ENCODE measurements around the gene CA14. TPM values are rescaled to one million over a fixed set of nuclear protein-coding genes. Genes with fewer than 3 reads are reported as not detected.

CA14 gene
- total RNA-seq, 2 experiments from 2014 or later = not detected

GRCh38 chr1:150224983-150225382 is 32.6 kb upstream of the CA14 start:
- peaks cover 70% of the 10 kb centered on the region for H3K36me3 ChIP-seq (ENCODE audit: insufficient read depth, low read length)
- H3K4me3 Mint-ChIP-seq = no peak overlapping the region
- ATAC-seq (ENCODE audit: poor library complexity) (no peak), DNase-seq (no peak)
- no peak for TF ChIP-seq CTCF (IDR thresholded peaks at IDR 0.05)
- peaks cover 74% of the 10 kb centered on the region for H3K36me3 Mint-ChIP-seq (ENCODE audit: low read depth)
- ChIA-PET CTCF (interaction anchor here (0.7 kb wide), 1 partner anchor 9 kb away, joined by 3 read pairs; no protein-coding TSS in a partner anchor), POLR2A (interaction anchor here (1.0 to 1.5 kb wide), 2 partner anchors 9 to 243 kb away, joined by 3 to 7 read pairs; no protein-coding TSS in a partner anchor)
- H3K27me3 ChIP-seq (ENCODE audit: control insufficient read depth in 1 of 2, insufficient read depth in 2 of 2, low read length in 2 of 2) = no peaks in the 10 kb centered on the region
- no peak overlapping the region for H3K27ac Mint-ChIP-seq
- no peaks in the 10 kb centered on the region for H3K27me3 Mint-ChIP-seq
- H3K9me3 Mint-ChIP-seq = no peaks in the 10 kb centered on the region
- H3K27ac ChIP-seq (ENCODE audit: low read depth in 1 of 2, low read length in 2 of 2) = no peak overlapping the region
- no peak overlapping the region for H3K4me3 ChIP-seq (ENCODE audit: low read length)
- no peaks in the 10 kb centered on the region for H3K4me1 Mint-ChIP-seq (ENCODE audit: low read depth)
- intact Hi-C loops (cut with DNase I, micrococcal nuclease) = no loop called here
- H3K9me3 ChIP-seq (ENCODE audit: control insufficient read depth in 1 of 2, insufficient read depth in 1 of 2, low read length in 2 of 2) = no peaks in the 10 kb centered on the region
- peaks cover 3% of the 10 kb centered on the region for H3K4me1 ChIP-seq (ENCODE audit: insufficient read depth, low read length)

DNA sequence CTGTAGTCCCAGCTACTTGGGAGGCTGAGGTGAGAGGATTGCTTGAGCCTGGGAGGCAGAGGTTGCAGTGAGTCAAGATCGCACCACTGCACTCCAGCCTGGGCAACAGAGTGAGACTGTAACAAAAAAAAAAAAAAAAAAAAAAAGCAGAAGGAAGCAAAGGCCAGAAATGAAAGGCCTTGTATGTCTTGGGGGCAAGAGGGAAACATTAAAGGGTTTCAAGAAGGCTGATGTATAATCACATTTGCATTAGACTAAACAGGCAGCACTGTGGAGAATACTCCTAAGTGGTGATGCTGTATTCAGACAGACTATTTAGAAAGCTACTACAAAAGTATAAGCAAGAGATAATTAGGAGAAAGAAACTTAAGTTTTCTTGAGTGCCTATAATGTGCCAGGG is 32.0 kb upstream of the CA14 start:
- CTCF ChIA-PET = interaction anchor here (0.6 kb wide), 1 partner anchor 101 kb away, joined by 3 read pairs; no protein-coding TSS in a partner anchor
- H3K4me1 Mint-ChIP-seq (ENCODE audit: low read depth) = no peaks in the 10 kb centered on the region
- no peak overlapping the region for H3K4me3 Mint-ChIP-seq

DNA sequence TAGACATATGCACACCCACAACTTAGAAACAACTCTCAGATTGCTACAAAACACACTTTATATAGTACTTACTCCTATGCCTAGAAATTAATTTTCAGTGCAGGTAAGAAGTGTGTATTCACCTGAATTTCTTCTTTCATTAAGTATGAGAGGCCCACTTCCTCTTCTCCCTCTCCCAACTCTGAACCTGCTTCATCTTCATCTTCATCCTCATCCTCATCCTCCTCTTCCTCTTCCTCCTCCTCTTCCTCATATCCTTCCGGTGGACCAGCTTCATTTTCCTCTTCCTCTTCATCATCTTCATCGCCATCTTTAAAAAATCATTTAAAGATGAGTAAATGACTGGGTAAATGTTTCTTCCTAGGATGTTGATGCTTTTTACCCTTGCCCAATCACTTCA is 31.1 kb upstream of the CA14 start:
- CTCF ChIA-PET = interaction anchor here (0.6 kb wide), 1 partner anchor 102 kb away, joined by 3 read pairs; no protein-coding TSS in a partner anchor
- TF ChIP-seq CTCF (IDR thresholded peaks at IDR 0.05) = no peak
- H3K4me3 Mint-ChIP-seq = no peak overlapping the region

More for the DNA sequence above, 32.0 kb upstream of the CA14 start:
- no peaks in the 10 kb centered on the region for H3K9me3 Mint-ChIP-seq
- Histone ChIP-seq H3K27ac (ENCODE audit: low read depth in 1 of 2, low read length in 2 of 2) (no peak overlapping the region), H3K9me3 (ENCODE audit: control insufficient read depth in 1 of 2, insufficient read depth in 1 of 2, low read length in 2 of 2) (no peaks in the 10 kb centered on the region), H3K4me3 (ENCODE audit: low read length) (no peak overlapping the region), H3K4me1 (ENCODE audit: insufficient read depth, low read length) (peaks cover 3% of the 10 kb centered on the region), H3K36me3 (ENCODE audit: insufficient read depth, low read length) (peaks cover 71% of the 10 kb centered on the region), H3K27me3 (ENCODE audit: control insufficient read depth in 1 of 2, insufficient read depth in 2 of 2, low read length in 2 of 2) (no peaks in the 10 kb centered on the region)
- H3K27ac Mint-ChIP-seq = no peak overlapping the region
- H3K36me3 Mint-ChIP-seq (ENCODE audit: low read depth) = peaks cover 74% of the 10 kb centered on the region
- TF ChIP-seq CTCF (IDR thresholded peaks at IDR 0.05) = no peak
- DNase-seq = no peak
- no peak for ATAC-seq (ENCODE audit: poor library complexity)
- intact Hi-C loops (cut with DNase I, micrococcal nuclease) = no loop called here
- POLR2A ChIA-PET = interaction anchor here (1.0 kb wide), 1 partner anchor 242 kb away, joined by 3 read pairs; no protein-coding TSS in a partner anchor
- H3K27me3 Mint-ChIP-seq = no peaks in the 10 kb centered on the region

More for the DNA sequence above, 31.1 kb upstream of the CA14 start:
- Mint-ChIP-seq H3K9me3 (no peaks in the 10 kb centered on the region), H3K27me3 (no peaks in the 10 kb centered on the region), H3K27ac (no peak overlapping the region), H3K4me1 (ENCODE audit: low read depth) (no peaks in the 10 kb centered on the region), H3K36me3 (ENCODE audit: low read depth) (peaks cover 78% of the 10 kb centered on the region)
- Histone ChIP-seq H3K27ac (ENCODE audit: low read depth in 1 of 2, low read length in 2 of 2) (no peak overlapping the region), H3K36me3 (ENCODE audit: insufficient read depth, low read length) (peaks cover 70% of the 10 kb centered on the region), H3K4me3 (ENCODE audit: low read length) (no peak overlapping the region), H3K9me3 (ENCODE audit: control insufficient read depth in 1 of 2, insufficient read depth in 1 of 2, low read length in 2 of 2) (no peaks in the 10 kb centered on the region), H3K27me3 (ENCODE audit: control insufficient read depth in 1 of 2, insufficient read depth in 2 of 2, low read length in 2 of 2) (no peaks in the 10 kb centered on the region), H3K4me1 (ENCODE audit: insufficient read depth, low read length) (peaks cover 3% of the 10 kb centered on the region)
- POLR2A ChIA-PET = no interaction called here
- intact Hi-C loops (cut with DNase I, micrococcal nuclease) = no loop called here
- no peak for DNase-seq
- no peak for ATAC-seq (ENCODE audit: poor library complexity)

Data from CD4-positive, alpha-beta T cell (primary cell).